Stimulated activated CD4-positive, alpha-beta T cell treated with anti-CD3 and anti-CD28 coated beads, Interleukin-4, amount 100 ng/mL, for 1 hour (primary cell): Measurements from ENCODE around the gene FOXD3.
"Not testable (repeated sequence)": the region's sequence is repeated elsewhere in the genome, so short reads cannot be mapped to it uniquely, and the experiment has no call there.

Source experiments
- DNase-seq: peaks from one replicate; pipeline ENCODE4 v3.0.0-alpha.2; 2020

FOXD3 gene

DNA sequence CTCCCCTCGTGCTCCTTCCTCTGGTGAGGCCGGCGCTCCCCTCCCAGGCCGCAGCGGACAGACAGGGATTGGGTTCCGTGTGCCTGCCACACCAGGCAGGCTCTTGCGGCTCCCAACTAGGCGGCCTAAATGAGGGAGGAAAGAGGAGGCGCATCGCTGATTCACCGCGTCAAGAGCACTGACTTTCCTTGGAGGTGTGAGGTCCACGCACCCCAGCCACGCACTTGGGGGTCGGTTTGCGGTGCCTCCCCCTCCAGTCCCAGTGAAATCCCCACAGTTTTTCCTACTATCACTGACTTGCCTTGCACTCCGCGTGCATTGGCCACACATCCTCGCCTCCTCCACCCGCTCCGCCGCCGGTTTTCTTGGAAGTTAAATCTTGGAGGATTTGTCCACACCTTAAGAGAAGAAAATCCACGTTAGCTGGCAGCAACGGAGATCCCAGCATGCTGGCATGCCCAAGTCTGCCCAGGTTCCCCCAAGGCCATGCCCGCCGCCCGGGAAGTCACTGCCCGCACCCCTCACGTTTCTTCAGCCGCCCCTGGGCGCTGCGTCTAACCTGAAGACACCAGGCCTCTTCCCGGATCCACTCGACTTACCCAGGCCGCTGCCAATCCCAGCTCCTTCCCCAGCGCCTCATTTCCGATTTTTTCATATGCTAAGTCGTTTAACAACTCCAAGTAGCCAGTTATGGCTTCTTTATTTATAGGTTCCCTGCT is 1.1 kb upstream of the FOXD3 start:
- no peak for DNase-seq

DNA sequence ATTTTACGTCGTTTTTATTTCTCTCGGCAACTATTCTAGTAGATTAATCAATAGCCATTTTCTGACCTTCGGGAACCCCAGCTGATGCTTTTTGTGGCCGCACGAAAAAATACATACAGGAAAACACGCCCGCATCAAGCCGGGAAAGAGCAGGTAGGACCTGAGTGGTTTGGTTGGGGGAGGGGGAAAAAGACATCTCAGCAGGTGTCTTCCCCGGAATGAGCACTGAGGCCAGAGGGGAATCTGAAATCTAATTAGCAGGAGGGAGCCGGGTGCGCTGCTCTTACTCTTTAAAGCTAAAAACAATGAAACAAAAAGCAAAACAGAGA is 618 bp upstream of the FOXD3 start:
- no peak for DNase-seq

DNA sequence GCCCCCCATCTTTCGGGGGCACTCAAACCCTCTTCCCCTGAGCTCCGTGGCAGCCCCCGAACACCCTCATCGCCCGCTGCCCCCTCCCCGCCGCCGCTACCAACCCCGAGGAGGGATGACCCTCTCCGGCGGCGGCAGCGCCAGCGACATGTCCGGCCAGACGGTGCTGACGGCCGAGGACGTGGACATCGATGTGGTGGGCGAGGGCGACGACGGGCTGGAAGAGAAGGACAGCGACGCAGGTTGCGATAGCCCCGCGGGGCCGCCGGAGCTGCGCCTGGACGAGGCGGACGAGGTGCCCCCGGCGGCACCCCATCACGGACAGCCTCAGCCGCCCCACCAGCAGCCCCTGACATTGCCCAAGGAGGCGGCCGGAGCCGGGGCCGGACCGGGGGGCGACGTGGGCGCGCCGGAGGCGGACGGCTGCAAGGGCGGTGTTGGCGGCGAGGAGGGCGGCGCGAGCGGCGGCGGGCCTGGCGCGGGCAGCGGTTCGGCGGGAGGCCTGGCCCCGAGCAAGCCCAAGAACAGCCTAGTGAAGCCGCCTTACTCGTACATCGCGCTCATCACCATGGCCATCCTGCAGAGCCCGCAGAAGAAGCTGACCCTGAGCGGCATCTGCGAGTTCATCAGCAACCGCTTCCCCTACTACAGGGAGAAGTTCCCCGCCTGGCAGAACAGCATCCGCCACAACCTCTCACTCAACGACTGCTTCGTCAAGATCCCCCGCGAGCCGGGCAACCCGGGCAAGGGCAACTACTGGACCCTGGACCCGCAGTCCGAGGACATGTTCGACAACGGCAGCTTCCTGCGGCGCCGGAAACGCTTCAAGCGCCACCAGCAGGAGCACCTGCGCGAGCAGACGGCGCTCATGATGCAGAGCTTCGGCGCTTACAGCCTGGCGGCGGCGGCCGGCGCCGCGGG is 837 bp downstream of the FOXD3 start:
- peak; percentile 42 for DNase-seq

DNA sequence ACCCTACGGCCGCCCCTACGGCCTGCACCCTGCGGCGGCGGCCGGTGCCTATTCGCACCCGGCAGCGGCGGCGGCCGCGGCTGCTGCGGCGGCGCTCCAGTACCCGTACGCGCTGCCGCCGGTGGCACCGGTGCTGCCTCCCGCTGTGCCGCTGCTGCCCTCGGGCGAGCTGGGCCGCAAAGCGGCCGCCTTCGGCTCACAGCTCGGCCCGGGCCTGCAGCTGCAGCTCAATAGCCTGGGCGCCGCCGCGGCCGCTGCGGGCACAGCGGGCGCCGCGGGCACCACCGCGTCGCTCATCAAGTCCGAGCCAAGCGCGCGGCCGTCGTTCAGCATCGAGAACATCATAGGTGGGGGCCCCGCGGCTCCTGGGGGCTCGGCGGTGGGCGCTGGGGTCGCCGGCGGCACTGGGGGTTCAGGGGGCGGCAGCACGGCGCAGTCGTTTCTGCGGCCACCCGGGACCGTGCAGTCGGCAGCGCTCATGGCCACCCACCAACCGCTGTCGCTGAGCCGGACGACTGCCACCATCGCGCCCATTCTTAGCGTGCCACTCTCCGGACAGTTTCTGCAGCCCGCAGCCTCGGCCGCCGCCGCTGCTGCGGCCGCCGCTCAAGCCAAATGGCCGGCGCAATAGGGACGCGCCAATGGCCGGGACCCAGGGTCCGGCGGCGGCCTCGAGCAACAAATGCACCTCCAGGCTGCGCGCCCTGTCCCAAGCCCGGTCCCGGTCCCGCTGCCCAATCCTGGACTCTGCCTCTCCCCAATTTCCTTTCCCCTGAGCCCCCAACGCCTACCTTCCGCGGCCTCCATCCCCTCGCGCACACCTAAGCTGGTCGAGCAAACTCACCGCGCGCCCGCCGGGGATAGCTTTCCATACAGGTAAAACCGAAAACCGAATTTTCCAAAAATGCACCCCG is 1.8 kb downstream of the FOXD3 start:
- DNase-seq = no peak

DNA sequence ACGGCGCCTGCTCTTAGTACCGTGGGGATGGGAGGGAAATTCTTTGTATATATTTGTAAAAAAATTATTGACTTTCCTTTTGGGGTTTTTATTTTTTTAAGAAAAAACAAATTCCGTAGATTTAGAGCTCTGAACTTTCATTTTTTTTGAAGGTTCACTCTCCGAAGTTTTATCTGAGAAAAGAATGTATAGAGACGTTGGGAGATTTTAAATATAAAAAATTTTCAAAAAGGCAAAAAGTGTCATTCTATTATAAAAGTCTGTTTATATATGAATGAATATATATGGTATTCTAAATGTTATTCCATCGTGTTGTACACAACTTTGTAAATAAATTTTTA is 2.4 kb downstream of the FOXD3 start:
- DNase-seq = no peak

DNA sequence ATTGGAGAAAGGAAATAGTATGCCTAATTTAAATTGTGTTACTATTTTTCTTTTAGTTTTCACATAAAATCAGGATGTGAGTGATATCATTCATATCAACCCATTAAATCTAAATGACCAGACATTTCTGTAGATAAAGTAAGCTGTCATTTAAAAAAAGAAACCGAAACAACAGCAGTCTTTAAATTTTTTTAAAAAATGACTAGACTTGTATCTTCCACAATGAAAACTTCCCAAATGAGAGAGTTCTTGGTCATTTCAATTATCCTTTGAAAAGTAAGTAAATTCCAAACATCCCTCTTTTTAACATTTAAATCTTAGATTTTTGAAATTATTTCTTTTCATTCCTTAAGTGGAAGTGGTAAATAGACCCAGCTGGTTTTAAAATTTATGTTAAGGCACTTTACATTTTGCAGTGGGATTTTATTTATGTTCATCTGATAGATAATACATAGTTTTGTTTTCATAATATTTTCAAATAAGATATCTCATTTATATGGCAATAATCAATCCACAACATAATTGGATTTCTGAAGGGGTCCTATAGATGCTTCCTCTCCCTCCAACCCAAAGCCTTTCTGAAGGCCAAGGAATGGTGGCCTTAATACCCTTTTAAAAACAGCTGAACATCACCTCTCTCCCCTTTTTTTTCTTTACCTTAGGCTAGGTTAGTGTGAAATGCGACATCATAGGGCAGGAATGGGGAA is 3.1 kb downstream of the FOXD3 start:
- no peak for DNase-seq

DNA sequence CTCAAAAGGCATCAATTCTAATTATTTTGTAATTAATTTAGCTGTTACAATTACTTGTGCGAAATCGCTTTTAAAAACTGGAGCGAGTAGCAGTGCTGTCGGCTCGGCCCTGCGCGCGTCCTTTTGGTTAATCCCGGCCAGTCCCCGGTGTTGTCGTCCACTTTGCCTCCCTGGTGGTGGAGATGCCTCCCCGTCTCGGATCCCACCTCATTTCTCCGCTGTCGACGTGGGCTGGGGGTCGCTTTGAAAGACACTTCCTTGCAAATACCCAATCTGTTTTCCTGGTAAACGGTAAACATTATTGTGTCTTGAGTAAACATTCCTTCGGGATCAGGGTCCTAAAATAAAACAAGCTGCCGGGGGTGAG is 3.7 kb downstream of the FOXD3 start:
- no peak for DNase-seq

DNA sequence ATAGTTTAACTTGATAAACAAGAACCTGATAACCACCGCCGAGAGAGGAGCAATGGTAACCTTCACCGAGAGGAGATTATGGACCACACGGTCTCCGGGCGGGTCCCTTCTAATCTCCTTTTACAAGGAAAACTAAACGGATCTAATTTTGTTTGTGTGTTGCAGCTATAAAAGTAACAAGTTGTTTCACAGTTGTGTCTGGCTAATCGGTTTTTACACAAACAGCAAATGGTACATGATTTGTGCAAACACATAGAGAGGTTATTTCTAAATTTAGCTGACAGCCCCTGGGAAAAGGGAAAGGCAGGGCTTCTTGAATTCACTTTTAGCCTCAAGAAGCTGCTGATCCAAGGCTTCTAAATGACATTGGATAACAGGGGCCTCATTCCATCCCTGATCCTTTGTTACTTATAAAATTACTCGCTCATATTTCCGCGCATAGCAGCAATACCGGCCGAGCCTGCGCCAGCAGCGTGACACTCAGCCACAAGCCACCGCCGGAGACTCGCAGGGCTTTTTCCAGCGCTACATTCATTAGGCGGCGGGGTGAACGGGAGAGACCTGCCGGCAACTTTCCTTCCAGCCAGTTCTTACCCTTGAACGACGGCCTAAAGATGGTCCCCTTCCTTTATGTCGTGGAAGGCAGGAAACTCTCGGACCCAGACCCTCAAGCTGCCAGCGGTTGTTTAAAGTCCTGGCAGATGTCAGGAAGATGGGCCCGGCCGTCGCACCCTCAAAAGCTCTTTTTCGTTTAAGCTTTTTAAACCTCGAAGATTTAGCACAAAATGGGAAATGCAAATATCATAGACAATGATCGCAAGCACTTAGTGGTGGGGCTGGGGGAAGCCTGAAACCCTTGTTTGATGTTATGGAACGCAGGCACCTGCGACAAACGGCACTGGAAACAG is 4.4 kb downstream of the FOXD3 start:
- no peak for DNase-seq

DNA sequence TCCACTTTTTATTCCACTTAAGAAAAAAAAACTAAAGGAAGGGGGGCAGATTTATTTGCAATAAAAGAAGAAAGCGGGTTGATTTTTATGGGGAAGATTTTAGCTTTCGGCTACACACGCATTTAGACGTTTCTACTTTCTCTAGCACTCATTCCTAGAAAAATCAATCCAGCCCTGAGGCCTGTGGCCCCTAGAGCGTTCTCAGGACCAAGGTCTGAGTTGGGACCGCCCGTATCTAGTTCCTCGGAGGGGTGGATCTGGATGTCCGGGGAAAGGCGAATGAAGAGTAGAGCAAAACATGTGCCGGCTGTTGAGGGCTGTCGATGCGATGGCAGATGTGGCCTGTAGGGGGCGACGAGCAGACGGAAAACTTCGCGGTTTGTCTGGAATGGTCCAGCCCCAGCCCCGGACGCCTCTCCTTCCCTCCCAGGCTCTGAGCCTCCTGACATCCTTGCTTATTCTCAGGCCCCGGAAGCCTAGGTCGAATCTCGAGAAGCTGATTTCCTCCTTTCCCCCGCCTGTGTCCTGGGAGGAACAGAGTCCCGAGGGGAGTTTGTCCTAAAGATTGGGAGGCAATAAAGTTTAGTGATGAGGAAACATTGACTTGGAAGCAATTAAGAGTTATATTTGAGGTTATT is 5.2 kb downstream of the FOXD3 start:
- no peak for DNase-seq

DNA sequence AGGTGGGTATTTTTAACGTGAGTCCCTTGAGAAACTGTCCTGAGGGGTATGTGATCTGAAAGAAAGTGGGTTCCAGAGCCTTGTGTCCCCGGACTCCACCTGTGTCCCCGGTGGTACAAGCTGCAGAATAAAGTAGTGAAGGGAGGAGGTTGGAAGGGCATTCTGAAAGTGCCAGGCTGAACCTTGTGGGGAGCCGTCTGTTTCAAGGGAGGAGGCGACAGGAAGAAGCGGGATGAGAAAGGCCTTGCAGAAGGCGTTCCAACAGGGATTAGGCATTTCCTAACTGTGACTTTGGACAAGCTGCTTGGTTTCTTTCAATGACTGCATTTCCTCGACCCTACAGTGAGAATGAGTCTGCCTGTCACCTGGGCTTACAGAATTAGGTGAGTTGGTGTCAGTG is 5.8 kb downstream of the FOXD3 start:
- DNase-seq = no peak

DNA sequence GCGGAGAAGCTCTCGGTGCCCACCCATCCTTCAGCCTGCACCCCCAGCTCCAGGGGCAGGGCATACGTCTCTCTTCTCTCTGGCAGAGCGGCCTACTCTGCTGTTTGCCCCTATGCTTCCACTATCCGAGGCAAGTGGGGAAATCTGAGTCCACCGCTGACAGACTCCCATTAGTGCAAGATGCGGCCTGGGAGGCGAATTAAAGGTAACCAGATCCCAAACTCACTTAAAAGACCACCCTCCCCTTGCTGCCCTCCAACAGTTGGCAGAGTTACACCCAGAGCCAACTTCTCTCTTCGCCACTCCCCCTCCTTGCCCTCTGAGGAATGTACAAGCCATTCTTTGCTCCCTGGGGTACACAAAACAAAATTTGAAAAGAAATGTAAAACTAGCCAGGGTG is 6.4 kb downstream of the FOXD3 start:
- DNase-seq = no peak

DNA sequence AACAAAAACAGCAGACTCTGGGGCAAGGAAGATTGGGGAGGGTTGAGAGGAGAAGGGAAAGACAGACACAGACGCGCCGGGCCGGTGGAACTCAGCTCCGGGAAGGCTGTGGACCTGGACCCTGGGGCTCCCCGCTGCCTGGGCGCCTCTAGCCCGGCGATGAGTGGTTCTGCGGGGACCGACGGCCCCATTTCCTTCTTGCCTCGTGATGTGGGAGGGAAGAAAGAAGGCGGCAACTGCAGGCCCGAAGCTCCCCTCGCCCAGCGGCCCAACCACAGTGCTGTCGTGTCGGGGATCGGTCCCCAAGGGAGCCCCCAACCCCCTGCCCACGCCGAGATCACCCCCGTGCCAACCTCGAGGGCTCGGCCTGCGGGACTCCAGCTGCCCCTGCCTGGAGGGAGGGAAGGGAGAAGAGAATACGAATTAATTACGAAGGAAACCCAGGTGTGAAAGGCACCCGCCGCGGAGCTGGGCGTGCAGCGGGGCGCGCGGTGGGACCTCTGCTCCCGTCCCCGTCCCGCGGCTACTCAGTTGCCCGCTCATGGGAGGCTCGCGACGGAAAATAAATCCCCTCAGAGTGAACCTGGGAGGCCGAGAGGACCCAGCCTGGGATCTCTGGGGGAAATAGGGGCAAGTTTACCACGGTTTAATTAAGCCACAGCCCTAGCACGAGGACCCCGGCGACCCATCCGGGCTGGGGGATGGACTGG is 7.4 kb downstream of the FOXD3 start:
- DNase-seq = no peak

DNA sequence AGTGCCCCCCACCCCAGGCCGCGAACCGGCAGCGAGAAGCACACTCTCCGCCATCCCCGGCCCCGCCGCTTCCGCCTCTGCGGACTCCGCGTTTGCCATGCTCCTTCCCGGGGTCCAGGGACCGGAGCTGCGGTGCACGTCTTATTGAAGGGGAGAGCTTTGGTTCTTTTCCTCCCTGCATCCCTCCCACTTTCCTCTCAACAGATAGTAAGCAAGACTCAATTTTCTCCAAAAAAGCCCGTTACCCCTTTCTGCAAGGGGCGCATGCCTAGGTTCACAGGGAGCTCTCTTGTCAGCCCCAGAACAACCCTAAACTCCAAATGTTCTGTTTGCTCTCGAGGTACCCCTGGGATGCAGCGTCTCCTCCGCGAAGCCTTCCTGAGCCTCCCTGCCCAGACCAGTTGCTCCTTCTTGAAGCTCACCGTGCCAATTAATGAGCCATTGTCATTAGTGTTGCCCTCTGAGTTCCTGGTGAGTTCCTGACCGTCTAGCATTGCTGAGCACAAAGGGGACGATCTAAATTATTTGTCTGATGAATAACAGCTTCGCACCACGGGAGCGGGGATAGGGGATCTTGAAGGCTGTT is 8.1 kb downstream of the FOXD3 start:
- DNase-seq = no peak

DNA sequence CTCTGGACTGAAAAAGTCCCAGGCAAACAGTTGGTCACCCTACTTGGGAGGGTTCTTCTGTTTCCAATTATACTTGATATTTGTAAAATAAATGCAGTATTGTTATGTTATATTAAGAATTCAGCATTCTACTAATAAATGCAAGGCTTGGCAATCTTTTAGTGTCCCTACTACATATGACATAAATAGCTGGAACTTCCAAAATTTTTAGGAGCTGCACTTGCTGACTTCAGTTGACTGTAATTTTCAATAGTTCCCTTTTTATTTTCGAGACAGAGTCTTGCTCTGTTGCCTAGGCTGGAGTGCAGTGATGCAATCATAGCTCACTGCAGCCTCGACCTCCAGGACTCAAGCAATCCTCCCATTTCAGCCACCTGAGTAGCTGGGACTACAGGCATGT is 20.0 kb downstream of the FOXD3 start:
- DNase-seq = no peak

DNA sequence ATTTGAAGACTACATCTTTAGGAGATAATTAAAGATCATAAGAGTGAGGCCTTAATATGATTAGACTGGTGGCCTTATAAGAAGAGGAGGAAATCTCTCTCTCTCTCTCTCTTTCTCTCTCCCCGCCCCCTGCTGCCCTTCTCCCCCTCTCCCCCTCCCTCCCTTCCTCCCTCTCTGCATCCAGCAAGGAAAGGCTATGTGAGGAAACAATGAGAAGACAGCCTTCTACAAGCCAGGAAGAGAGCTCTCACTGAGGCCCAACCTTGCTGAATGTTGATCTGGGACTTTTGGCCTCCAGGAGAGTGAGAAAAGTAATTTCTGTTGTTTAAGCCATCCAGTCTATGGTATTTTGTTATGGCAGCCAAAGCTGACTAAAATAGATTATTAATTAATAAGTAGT is 21.6 kb downstream of the FOXD3 start:
- DNase-seq = no peak

DNA sequence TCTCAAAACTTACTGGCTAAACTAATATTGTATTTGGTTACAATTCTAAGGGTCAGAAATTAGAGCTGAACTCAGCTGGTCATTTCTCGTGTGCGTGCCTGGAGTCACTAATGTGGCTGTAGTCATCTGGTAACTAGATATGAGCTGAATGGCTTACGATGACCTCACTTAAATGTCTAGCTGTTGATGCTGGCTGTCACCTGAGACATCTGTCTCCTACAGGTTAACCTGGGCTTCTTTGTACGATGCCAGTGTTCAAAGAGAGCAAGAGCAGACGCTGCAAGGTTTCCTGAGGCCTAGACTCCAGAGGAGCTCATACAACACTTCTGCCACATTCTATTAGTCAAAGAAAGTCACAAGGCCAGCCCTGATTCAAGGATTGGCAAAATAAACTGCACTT is 28.0 kb downstream of the FOXD3 start:
- no peak for DNase-seq

DNA sequence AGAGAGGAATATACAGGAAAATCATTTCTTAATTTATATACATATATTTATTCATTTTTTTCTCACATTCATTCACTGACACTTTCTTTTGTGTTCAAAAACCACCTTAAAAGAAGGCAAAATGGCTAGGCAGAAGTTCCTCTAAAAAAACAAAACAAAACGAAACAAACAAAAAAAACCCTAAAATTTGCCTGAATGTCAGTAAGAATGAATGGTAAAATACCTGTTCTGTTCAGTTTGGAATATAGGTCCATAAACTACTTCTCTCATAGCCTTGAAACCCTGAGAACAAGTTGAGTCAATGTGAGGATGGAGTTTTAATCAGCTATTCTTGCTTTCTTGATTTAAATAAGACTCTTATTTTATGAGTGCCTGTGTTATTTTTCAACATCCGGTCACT is 30.4 kb downstream of the FOXD3 start:
- no peak for DNase-seq

DNA sequence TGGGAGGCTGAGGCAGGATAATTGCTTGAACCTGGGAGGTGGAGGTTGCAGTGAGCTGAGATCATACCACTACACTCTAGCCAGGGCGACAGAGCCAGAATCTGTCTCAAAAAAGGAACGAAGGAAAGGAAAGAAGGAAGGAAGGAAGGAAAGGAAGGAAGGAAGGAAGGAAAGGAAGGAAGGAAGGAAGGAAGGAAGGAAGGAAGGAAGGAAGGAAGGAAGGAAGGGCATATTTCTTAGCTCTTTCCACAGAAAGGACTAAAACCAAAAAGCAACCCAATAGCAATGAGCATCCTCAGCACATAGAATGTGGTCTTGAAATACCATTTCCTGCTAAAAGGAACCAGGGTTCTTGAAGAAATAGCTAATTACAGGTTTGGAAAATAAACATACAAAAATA is 33.9 kb downstream of the FOXD3 start:
- not testable (repeated sequence) for DNase-seq

DNA sequence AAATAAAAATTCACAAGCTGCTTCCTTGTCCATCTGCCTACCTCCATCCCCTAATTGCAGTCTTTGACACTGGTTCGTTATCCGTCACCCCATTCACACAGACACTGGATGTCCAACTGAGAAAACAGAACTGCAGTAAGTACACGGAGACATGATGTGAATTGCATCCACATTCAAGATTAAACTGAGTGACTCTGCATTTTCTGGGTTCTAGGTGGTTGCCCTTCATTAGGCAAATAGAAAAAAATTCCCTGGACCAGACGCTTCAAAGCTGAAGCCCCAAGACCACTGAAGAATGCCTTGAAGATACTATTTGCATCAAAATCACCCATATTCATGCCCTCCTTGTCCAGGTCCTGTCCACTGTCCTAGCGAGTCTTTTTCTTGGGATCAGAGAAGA is 37.2 kb downstream of the FOXD3 start:
- no peak for DNase-seq

DNA sequence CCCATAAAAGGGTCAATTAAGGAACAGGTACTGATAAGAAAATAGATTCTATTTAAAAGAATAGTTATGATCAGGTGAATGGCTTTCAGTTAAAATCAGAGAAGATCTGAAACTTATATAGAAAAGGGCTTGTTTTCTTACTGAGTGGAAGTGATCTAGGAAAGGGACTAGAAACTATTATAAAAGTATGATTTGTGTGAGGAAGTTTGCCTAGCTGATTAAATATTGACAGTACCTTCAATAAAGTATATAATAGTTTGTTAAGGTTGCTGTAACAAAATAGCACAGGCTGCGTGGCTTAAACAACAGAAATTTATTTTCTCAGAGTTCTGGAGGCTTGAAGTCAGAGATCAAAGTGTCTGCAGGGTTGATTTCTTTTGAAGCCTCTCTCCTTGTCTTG is 39.7 kb downstream of the FOXD3 start:
- DNase-seq = no peak
